Epithelial cell of proximal tubule (primary cell): Measurements from ENCODE around the gene RYR2. TPM values are rescaled to one million over a fixed set of nuclear protein-coding genes. Genes with fewer than 3 reads are reported as not detected.

ENCODE experiments used
- DNase-seq: peaks from one replicate; pipeline ENCODE4 v3.0.0-alpha.2; 2011; ENCODE audit warnings: low read depth
- H3K4me3 ChIP-seq: 2 replicates; pipeline ENCODE4 v1.5.1; 2011; ENCODE audit warnings: low read depth, mild to moderate bottlenecking, low read length
- total RNA-seq: library from RNA; depleted of rRNA; stranded (reverse); fragments of >200 nt; gene quantifications from 2 replicates; pipeline ENCODE4 v1.2.3, GENCODE V29; 2015
- TF ChIP-seq, protein P1 (sequence below): conservative IDR thresholded peaks from 2 replicates; pipeline ENCODE4 v1.5.1; 2012; ENCODE audit warnings: low read depth, mild to moderate bottlenecking, low read length

Gene RYR2
- total RNA-seq, 1 donor from 2014 or later, result 0.63 TPM

DNA sequence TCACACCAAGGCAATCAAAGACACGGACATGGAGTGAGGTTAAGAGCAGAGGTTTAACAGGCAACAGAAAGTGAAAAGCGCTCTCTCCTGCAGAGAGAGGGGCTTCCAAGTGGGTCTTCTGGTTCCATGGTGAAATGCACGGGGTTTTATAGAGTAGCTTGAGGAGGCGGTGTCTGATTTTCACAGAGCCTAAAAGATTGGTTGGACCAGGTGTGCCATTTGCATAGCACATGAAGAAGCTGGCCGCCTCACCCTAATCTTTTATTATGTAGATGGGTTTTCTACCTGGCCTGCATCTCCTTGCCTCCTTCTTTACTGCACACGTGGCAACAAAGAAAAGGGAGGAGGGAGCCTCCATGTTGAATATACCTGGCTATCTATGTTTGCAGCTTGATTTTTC, 197.3 kb downstream of the RYR2 start:
- no peak overlapping the region for H3K4me3 ChIP-seq
- TF ChIP-seq, protein P1, sequence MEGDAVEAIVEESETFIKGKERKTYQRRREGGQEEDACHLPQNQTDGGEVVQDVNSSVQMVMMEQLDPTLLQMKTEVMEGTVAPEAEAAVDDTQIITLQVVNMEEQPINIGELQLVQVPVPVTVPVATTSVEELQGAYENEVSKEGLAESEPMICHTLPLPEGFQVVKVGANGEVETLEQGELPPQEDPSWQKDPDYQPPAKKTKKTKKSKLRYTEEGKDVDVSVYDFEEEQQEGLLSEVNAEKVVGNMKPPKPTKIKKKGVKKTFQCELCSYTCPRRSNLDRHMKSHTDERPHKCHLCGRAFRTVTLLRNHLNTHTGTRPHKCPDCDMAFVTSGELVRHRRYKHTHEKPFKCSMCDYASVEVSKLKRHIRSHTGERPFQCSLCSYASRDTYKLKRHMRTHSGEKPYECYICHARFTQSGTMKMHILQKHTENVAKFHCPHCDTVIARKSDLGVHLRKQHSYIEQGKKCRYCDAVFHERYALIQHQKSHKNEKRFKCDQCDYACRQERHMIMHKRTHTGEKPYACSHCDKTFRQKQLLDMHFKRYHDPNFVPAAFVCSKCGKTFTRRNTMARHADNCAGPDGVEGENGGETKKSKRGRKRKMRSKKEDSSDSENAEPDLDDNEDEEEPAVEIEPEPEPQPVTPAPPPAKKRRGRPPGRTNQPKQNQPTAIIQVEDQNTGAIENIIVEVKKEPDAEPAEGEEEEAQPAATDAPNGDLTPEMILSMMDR, result no peak
- no peak for DNase-seq

DNA sequence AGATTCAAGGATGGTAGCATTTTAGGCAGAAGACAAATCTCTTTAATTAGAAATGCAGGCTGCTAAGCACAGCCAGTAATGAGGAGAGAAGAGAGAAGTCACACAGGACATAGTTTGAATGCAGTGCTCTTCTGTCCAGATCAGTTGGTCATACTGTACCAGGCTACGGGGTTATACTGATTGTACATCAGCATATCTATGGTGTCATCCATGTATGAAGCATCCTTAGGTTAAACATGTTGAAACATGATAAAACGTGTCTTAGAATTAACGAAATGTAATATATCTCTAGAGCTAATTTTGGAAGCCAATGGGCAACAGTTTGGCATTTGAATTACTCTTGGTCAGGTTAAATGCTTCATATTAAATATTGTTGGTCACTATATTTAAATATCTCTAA, 199.1 kb downstream of the RYR2 start:
- no peak overlapping the region for H3K4me3 ChIP-seq
- TF ChIP-seq, protein P1, result no peak
- DNase-seq, result no peak

DNA sequence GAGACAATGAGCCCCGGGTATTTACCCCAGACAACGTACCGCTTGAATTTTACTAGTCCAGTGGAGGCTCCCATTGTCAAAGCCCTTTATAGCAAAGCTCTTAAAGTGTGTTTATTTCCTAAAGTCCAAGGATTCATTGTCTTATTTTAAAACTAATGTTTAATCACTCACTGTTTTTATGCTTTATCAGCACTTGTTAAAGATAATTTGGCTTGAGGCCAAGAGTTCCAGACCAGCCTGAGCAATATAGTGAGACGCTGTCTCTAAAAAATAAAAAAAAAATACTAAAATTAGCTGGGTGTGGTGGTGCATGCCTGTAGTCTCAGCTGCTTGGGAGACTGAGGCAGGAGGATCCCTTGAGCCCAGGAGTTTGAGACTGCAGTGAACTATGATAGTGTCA, 202.8 kb downstream of the RYR2 start:
- H3K4me3 ChIP-seq, result no peak overlapping the region
- no peak for DNase-seq
- TF ChIP-seq, protein P1, result no peak

DNA sequence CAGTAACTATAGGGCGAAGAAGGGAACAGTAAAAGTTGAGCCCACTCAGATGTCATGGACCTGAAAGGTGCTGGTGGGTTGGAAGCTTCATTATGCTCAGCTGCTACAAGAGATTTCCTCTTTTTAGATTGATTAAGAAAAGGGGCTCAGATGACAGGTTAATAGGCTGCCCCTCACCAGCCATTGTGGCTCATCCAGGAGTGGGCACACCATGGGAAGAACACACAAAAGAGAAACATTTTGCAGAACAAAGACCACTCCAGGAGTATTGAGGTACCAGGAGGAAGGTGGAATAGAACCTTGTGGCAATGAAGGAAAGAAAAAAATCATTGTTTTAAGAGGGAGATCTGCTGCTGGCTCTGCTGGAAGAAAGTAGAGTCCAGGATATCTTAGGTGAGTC, 205.5 kb downstream of the RYR2 start:
- TF ChIP-seq, protein P1, result no peak
- DNase-seq, result no peak
- H3K4me3 ChIP-seq, result no peak overlapping the region

DNA sequence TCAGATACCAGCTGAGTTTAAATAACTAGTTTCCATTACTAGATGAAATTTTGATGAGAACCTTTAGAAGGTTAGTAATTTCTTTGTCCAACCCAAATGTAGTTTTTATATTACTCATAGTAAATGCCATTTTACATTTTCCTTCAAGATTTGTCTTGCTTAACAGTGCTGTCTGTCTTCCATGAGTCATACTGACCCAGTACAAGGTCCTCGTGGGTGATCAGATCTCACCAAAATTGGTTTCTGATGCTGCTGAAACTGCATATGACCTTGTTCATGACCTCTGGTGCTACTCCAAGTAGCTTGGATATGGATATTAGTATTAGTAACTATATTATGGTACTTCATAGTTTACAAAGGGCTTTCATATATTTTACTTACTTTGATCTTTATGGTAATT, 207.1 kb downstream of the RYR2 start:
- TF ChIP-seq, protein P1, result no peak
- DNase-seq, result no peak
- no peak overlapping the region for H3K4me3 ChIP-seq

DNA sequence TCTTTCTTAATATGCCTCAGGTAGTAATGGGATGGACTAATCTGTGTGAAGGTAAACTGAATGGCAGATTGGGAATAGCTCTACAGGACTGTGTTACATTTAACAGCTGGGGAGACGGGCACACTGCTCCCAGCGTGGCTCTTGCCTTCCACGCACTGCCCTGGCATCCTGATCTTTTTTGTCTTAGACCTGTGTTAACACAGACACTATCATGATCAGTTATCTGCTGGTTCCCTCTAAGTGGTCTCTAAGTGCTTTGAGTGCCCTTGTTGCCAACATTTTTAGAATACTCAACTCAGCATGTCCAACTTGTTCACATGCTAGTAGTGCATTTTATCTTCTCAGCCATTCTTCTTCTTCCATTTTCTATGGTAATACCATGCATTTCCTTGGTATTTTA, 208.1 kb downstream of the RYR2 start:
- DNase-seq, result no peak
- TF ChIP-seq, protein P1, result no peak
- H3K4me3 ChIP-seq, result no peak overlapping the region

DNA sequence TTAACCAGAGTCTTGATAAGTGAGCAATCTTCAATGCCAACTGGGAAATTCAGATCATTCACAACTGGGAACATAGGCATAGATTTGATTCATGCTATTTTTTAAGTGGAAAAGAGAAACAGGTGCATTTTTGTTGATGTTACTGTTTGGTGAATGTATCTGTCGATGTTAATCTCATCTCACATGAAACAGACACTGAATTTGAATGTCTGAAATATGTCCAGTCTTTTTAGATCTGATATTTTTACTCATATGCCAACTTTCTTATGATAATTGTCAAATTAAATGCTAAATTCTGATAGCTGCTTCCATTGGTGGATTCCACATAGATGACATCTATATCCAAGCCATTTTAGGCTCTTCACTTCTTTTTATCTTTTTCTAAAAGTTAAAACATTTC, 213.1 kb downstream of the RYR2 start:
- no peak overlapping the region for H3K4me3 ChIP-seq
- TF ChIP-seq, protein P1, result no peak
- DNase-seq, result no peak
